H9 (cell line): ENCODE measurements around the gene SLC24A3. TPM values are rescaled to one million over a fixed set of nuclear protein-coding genes. Genes with fewer than 3 reads are reported as not detected.

Source experiments
- DNase-seq: peaks from one replicate; pipeline ENCODE4 v3.0.0-alpha.2; 2017
- H2AFZ ChIP-seq: one replicate; pipeline ENCODE4 v1.6.1; 2013; ENCODE audit warnings: mild to moderate bottlenecking, low read length, control low read depth, moderate library complexity
- H2AK5ac ChIP-seq: 2 replicates; pipeline ENCODE4 v1.6.1; 2013; ENCODE audit warnings: low read length, control low read depth, mixed read lengths; ENCODE audit not compliant: insufficient read length
- H2BK120ac ChIP-seq: one replicate; pipeline ENCODE4 v1.6.1; 2013; ENCODE audit warnings: low read depth, mild to moderate bottlenecking, low read length, control low read depth, inconsistent platforms; ENCODE audit not compliant: poor library complexity, severe bottlenecking
- H2BK12ac ChIP-seq: 2 replicates; pipeline ENCODE4 v1.6.1; 2013; ENCODE audit warnings: low read length, control low read depth, mixed read lengths, low read depth; ENCODE audit not compliant: insufficient read length
- H2BK15ac ChIP-seq: 2 replicates; pipeline ENCODE4 v1.6.1; 2013; ENCODE audit warnings: low read depth, low read length, control low read depth
- H2BK20ac ChIP-seq: one replicate; pipeline ENCODE4 v1.6.1; 2013; ENCODE audit warnings: low read depth, mild to moderate bottlenecking, low read length, control low read depth, inconsistent platforms; ENCODE audit not compliant: poor library complexity, severe bottlenecking
- H2BK5ac ChIP-seq: 2 replicates; pipeline ENCODE4 v1.6.1; 2013; ENCODE audit warnings: low read length, control low read depth, mixed read lengths; ENCODE audit not compliant: insufficient read length
- H3K14ac ChIP-seq: 2 replicates; pipeline ENCODE4 v1.6.1; 2013; ENCODE audit warnings: low read length, control low read depth; ENCODE audit not compliant: insufficient read depth
- H3K18ac ChIP-seq: 2 replicates; pipeline ENCODE4 v1.6.1; 2013; ENCODE audit warnings: low read depth, mild to moderate bottlenecking, mixed read lengths, low read length, control low read depth; ENCODE audit not compliant: insufficient read length
- H3K23ac ChIP-seq: 2 replicates; pipeline ENCODE4 v1.6.1; 2013; ENCODE audit warnings: low read length, control low read depth, mixed read lengths, low read depth; ENCODE audit not compliant: insufficient read length
- H3K23me2 ChIP-seq: 2 replicates; pipeline ENCODE4 v1.6.1; 2013; ENCODE audit warnings: low read depth, mild to moderate bottlenecking, mixed read lengths, low read length, control low read depth; ENCODE audit not compliant: insufficient read length, poor library complexity, severe bottlenecking
- H3K27ac ChIP-seq: 2 replicates; pipeline ENCODE4 v1.5.1; 2013; ENCODE audit warnings: low read length, control low read depth, mixed read lengths, low read depth; ENCODE audit not compliant: insufficient read length
- H3K27me3 ChIP-seq: 2 replicates; pipeline ENCODE4 v1.6.1; 2013; ENCODE audit warnings: low read length, control low read depth, inconsistent platforms; ENCODE audit not compliant: insufficient read depth
- H3K4ac ChIP-seq: 2 replicates; pipeline ENCODE4 v1.6.1; 2013; ENCODE audit warnings: low read depth, mild to moderate bottlenecking, control low read depth, inconsistent platforms, low read length, moderate library complexity
- H3K4me1 ChIP-seq: 2 replicates; pipeline ENCODE4 v1.6.1; 2013; ENCODE audit warnings: low read length, control low read depth, inconsistent platforms; ENCODE audit not compliant: insufficient read depth
- H3K4me2 ChIP-seq: 2 replicates; pipeline ENCODE4 v1.6.1; 2013; ENCODE audit warnings: low read length, control low read depth, mixed read lengths; ENCODE audit not compliant: insufficient read length, insufficient read depth
- H3K56ac ChIP-seq: 2 replicates; pipeline ENCODE4 v1.6.1; 2013; ENCODE audit warnings: low read depth, mild to moderate bottlenecking, mixed read lengths, low read length, control low read depth; ENCODE audit not compliant: insufficient read length
- H3K79me1 ChIP-seq: 2 replicates; pipeline ENCODE4 v1.6.1; 2013; ENCODE audit warnings: low read depth, mild to moderate bottlenecking, moderate library complexity, low read length, control low read depth, inconsistent platforms; ENCODE audit not compliant: insufficient read depth, poor library complexity, severe bottlenecking
- H3K79me2 ChIP-seq: 2 replicates; pipeline ENCODE4 v1.6.1; 2013; ENCODE audit warnings: low read length, control low read depth, inconsistent platforms; ENCODE audit not compliant: insufficient read depth
- H3K9ac ChIP-seq: 2 replicates; pipeline ENCODE4 v1.6.1; 2013; ENCODE audit warnings: low read length, control low read depth, mixed read lengths; ENCODE audit not compliant: insufficient read length; ENCODE audit errors: extremely low read depth
- H3K9me3 ChIP-seq: one replicate; pipeline ENCODE4 v1.6.1; 2013; ENCODE audit warnings: low read depth, low read length, inconsistent platforms; ENCODE audit not compliant: control insufficient read depth
- H3T11ph ChIP-seq: one replicate; pipeline ENCODE4 v1.6.1; 2013; ENCODE audit warnings: mild to moderate bottlenecking, low read length, control low read depth, inconsistent platforms
- H4K20me1 ChIP-seq: one replicate; pipeline ENCODE4 v1.6.1; 2013; ENCODE audit not compliant: control insufficient read depth, insufficient read length, insufficient read depth
- H4K5ac ChIP-seq: 2 replicates; pipeline ENCODE4 v1.6.1; 2013; ENCODE audit warnings: low read depth, mild to moderate bottlenecking, mixed read lengths, low read length, control low read depth; ENCODE audit not compliant: insufficient read length
- H4K8ac ChIP-seq: replicated peaks from 2 replicates; pipeline ENCODE4 v1.6.1; 2013; ENCODE audit warnings: low read length, control low read depth, mixed read lengths, low read depth; ENCODE audit not compliant: insufficient read length
- H4K91ac ChIP-seq: 2 replicates; pipeline ENCODE4 v1.6.1; 2013; ENCODE audit warnings: low read depth, mild to moderate bottlenecking, moderate library complexity, mixed read lengths, low read length, control low read depth; ENCODE audit not compliant: insufficient read length
- H3K27ac Mint-ChIP-seq, 3 experiments: 2 replicates in 2 of 3; 3 replicates in 1 of 3; pipeline ENCODE4 v1.8.0; 2020 to 2021; ENCODE audit warnings: mixed read lengths in 3 of 3, mild to moderate bottlenecking in 1 of 3, moderate library complexity in 1 of 3
- H3K27me3 Mint-ChIP-seq: 2 replicates; pipeline ENCODE4 v1.8.0; 2021; ENCODE audit warnings: low read depth, mild to moderate bottlenecking, moderate library complexity, mixed read lengths
- H3K36me3 Mint-ChIP-seq, 3 experiments: 2 replicates in 2 of 3; 3 replicates in 1 of 3; pipeline ENCODE4 v1.8.0; 2020 to 2021; ENCODE audit warnings: low read depth in 3 of 3, mixed read lengths in 3 of 3; ENCODE audit not compliant: insufficient read depth in 1 of 3
- H3K4me1 Mint-ChIP-seq, 2 experiments: 2 replicates each; pipeline ENCODE4 v1.8.0; 2020; ENCODE audit warnings: mixed read lengths in 2 of 2
- H3K4me3 Mint-ChIP-seq, 2 experiments: 2 replicates in 1 of 2; 3 replicates in 1 of 2; pipeline ENCODE4 v1.8.0; 2020 to 2021; ENCODE audit warnings: mild to moderate bottlenecking in 2 of 2, mixed read lengths in 2 of 2, moderate library complexity in 1 of 2
- H3K9me3 Mint-ChIP-seq, 2 experiments: 2 replicates in 1 of 2; 3 replicates in 1 of 2; pipeline ENCODE4 v1.8.0; 2020; ENCODE audit warnings: mild to moderate bottlenecking in 2 of 2, mixed read lengths in 2 of 2, moderate library complexity in 1 of 2
- WGBS: extraction: QIAGEN DNeasy Blood & Tissue Kit; methylation state at CpG from one replicate; pipeline ENCODE4 v1.1.7; 2013; ENCODE audit warnings: missing lambda C conversion rate, low lambda C conversion rate, mixed read lengths; ENCODE audit not compliant: insufficient read length; ENCODE audit errors: extremely low coverage; 5-methylcytosine and 5-hydroxymethylcytosine counted together
- total RNA-seq: library from RNA; stranded (reverse); gene quantifications from 2 replicates; pipeline ENCODE4 v1.2.1, GENCODE V29; 2021
- TF ChIP-seq, protein P1 (sequence below): fragments of 200-600 bp; sonication (generic); conservative IDR thresholded peaks from 3 replicates; pipeline ENCODE4 v1.8.0; 2021; ENCODE audit warnings: antibody characterized with exemption, mild to moderate bottlenecking

The SLC24A3 gene
- total RNA-seq, 1 experiment from 2014 or later = 0.83 TPM

DNA sequence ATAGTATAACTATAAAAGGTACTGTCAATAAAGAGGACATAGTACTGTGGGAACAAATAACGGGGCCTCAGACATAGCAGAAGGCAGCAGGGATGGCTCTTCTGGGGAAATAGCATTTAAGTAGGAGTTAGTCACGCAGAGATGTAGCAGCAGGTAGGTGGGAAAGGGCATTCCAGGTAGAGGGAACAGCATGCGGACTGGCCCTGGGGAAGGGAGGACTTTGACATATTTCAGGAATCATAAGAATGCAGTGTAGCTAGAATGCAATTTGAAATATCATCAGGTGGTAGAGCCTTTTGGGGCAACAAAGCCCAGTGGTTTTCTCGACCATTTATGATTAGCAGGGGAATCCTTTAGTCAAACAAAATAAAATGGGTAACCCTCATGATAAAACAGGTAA, 191.1 kb downstream of the SLC24A3 start:
- Histone ChIP-seq H2BK5ac (no peak overlapping the region), H2AFZ (no peak overlapping the region), H3K9me3 (no peaks in the 10 kb centered on the region), H2BK12ac (no peak overlapping the region), H3K23me2 (no peaks in the 10 kb centered on the region), H3K27me3 (no peaks in the 10 kb centered on the region), H4K20me1 (no peaks in the 10 kb centered on the region), H4K8ac (no peak overlapping the region), H3K79me2 (no peaks in the 10 kb centered on the region), H2BK120ac (no peak overlapping the region), H3K4ac (no peak overlapping the region), H2BK20ac (no peak overlapping the region), H3K27ac (no peak overlapping the region), H3K23ac (no peak overlapping the region), H3K4me1 (no peaks in the 10 kb centered on the region), H3T11ph (no peak overlapping the region), H3K56ac (no peak overlapping the region), H2AK5ac (no peak overlapping the region), H3K14ac (no peak overlapping the region), H3K4me2 (no peak overlapping the region), H3K18ac (no peak overlapping the region), H3K79me1 (no peaks in the 10 kb centered on the region), H4K5ac (no peak overlapping the region), H4K91ac (no peak overlapping the region), H2BK15ac (no peak overlapping the region), H3K9ac (no peak overlapping the region)
- no peak overlapping the region for H3K4me3 Mint-ChIP-seq
- no peak overlapping the region; a peak in 1 of 7 replicates for H3K27ac Mint-ChIP-seq
- peaks cover 6 to 12% (median 7%) of the 10 kb centered on the region in 3 experiments; a peak in 6 of 7 replicates for H3K36me3 Mint-ChIP-seq
- H3K4me1 Mint-ChIP-seq = peaks cover 5% of the 10 kb centered on the region in 2 experiments; a peak in 2 of 4 replicates
- TF ChIP-seq, protein P1, sequence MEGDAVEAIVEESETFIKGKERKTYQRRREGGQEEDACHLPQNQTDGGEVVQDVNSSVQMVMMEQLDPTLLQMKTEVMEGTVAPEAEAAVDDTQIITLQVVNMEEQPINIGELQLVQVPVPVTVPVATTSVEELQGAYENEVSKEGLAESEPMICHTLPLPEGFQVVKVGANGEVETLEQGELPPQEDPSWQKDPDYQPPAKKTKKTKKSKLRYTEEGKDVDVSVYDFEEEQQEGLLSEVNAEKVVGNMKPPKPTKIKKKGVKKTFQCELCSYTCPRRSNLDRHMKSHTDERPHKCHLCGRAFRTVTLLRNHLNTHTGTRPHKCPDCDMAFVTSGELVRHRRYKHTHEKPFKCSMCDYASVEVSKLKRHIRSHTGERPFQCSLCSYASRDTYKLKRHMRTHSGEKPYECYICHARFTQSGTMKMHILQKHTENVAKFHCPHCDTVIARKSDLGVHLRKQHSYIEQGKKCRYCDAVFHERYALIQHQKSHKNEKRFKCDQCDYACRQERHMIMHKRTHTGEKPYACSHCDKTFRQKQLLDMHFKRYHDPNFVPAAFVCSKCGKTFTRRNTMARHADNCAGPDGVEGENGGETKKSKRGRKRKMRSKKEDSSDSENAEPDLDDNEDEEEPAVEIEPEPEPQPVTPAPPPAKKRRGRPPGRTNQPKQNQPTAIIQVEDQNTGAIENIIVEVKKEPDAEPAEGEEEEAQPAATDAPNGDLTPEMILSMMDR = no peak
- no CpG with 5 or more reads among the region's 4 CpGs for WGBS
- no peak for DNase-seq
- H3K9me3 Mint-ChIP-seq = peaks cover 7 to 10% of the 10 kb centered on the region in 2 experiments
- peaks cover 1% of the 10 kb centered on the region; the same call in 1 of the 2 replicates for H3K27me3 Mint-ChIP-seq
